DMS153 treated with DMSO at 0.1 percent for 48 hours (cell line): ENCODE measurements around the gene PLXNB2.

ENCODE experiments used
- DNase-seq: peaks from one replicate; lab custom pipeline; 2025; ENCODE audit not compliant: unreplicated experiment; lab: John Stamatoyannopoulos, UW

Gene PLXNB2

GRCh38 chr22:50299785-50300619, 7.4 kb downstream of the PLXNB2 start:
- DNase-seq = no peak

- DNase-seq = no peak
Observed at GRCh38 chr22:50298937-50299784, 8.3 kb downstream of the PLXNB2 start.

GRCh38 chr22:50298266-50298637, 9.2 kb downstream of the PLXNB2 start:
- no peak for DNase-seq

- DNase-seq = no peak
Observed at GRCh38 chr22:50297510-50298265, 9.8 kb downstream of the PLXNB2 start.

- no peak for DNase-seq
Observed at GRCh38 chr22:50296658-50297490, 10.6 kb downstream of the PLXNB2 start.

GRCh38 chr22:50294319-50294656, 13.2 kb downstream of the PLXNB2 start:
- DNase-seq = no peak

GRCh38 chr22:50293441-50294318, 13.8 kb downstream of the PLXNB2 start:
- DNase-seq = no peak

GRCh38 chr22:50292643-50293440, 14.6 kb downstream of the PLXNB2 start:
- no peak for DNase-seq

GRCh38 chr22:50289942-50290630, 17.4 kb downstream of the PLXNB2 start:
- no peak for DNase-seq

GRCh38 chr22:50289151-50289941, 18.1 kb downstream of the PLXNB2 start:
- DNase-seq = no peak

- DNase-seq = no peak
Observed at GRCh38 chr22:50287731-50288130, 19.7 kb downstream of the PLXNB2 start.

GRCh38 chr22:50286701-50287318, 20.6 kb downstream of the PLXNB2 start:
- no peak for DNase-seq

- DNase-seq = no peak
Observed at GRCh38 chr22:50286275-50286674, 21.2 kb downstream of the PLXNB2 start.

GRCh38 chr22:50285568-50286229, 21.7 kb downstream of the PLXNB2 start:
- no peak for DNase-seq

GRCh38 chr22:50284479-50284878, 23.0 kb downstream of the PLXNB2 start:
- no peak for DNase-seq

GRCh38 chr22:50283821-50284220, 23.6 kb downstream of the PLXNB2 start:
- no peak for DNase-seq
